ENCODE results near the gene MX2.

MX2 gene

DNA sequence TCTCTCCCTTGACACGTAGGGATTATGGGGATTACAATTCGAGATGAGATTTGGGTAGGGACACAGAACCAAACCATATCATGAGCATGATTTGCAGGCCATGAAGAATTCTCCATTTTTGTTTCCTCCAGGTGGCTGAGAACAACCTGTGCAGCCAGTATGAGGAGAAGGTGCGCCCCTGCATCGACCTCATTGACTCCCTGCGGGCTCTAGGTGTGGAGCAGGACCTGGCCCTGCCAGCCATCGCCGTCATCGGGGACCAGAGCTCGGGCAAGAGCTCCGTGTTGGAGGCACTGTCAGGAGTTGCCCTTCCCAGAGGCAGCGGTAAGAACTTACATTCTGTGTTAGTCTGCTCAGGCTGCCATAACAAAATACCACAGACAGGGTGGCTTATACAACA, 73.9 kb downstream of the MX2 start:
- DNase-seq (ENCODE audit: low spot score): peak; percentile 56

GRCh38 chr21:41437729-41438128, 75.9 kb downstream of the MX2 start:
- peak; percentile 6 for DNase-seq (ENCODE audit: low spot score)

DNA sequence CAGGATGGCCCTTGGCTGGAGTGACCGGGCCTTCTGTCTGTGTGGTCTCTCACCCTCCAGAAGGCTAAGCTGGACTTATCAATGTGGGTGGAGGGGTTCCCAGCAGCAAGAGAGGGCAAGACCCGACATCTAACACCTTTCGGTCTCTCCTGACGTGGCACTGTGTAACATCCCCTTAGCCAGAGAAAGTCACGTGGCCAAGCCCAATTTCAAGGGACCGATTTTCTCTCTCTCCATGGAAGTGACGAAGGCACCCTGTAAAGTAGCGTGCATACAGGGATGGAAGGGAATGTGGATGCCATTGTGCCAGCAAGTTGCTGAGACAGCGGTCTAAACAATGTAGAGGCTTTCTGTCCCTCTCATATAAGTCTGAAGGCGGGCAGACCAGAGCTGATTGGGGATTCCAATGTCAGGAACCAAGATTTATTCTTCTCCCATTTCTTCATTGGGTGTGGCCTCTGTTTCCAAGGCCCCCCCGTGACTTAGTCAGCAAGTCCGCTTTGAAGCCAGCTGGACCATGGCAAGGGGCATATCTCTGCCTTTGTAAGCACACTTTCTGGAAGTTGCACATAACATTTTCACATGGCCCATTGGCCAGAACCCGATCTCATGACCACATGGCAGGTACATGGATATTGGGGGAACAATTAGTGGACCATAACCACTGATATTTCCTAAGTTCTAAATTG, 76.7 kb downstream of the MX2 start:
- peak; percentile 9 for DNase-seq (ENCODE audit: low spot score)

DNA sequence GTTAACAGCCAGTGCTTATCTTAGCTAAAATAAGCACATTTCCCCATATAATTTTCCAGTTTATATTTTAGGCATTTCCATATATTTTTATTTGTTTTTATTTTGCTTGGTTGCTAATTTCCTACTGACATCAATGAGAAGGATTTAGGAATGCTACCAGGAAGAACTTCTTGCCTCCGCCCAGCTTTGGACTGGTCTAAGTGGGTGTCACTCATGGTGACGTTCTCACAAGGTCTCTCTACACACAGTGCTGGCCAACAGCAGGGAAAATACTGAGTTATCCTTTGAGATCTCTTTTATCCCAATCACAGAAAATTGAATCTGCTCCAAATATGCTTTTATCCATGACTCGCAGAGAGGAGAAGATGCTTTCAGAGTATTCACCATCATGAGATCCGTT, 77.4 kb downstream of the MX2 start:
- DNase-seq (ENCODE audit: low spot score): no peak

DNA sequence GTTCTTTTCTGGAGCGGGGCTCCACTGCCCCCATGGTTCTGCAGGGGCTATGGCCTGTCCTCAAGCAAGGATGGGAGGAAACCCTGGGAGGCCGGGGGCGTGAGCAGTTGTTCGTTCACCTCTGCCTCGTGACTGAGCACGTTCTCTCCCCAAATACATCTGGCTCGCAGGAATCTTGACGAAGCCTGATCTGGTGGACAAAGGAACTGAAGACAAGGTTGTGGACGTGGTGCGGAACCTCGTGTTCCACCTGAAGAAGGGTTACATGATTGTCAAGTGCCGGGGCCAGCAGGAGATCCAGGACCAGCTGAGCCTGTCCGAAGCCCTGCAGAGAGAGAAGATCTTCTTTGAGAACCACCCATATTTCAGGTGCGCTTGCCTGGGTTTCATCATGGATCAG, 79.7 kb downstream of the MX2 start:
- DNase-seq (ENCODE audit: low spot score): no peak

GRCh38 chr21:41442481-41443186, 80.8 kb downstream of the MX2 start:
- no peak for DNase-seq (ENCODE audit: low spot score)

DNA sequence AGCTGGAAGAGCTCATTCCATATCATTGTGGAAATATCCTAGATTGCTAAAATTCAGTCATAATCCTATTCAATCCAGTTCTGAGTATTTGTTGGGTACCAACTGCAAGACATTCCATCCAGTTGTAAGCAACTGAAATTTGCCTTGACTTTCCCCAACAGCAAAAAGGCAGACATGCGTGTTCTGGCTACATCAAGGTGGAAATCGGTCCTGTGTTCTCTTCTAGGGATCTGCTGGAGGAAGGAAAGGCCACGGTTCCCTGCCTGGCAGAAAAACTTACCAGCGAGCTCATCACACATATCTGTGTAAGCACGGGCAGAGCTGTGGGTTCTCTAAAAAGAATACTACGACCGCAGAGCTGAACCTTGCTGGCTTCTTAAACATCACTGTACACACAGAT, 81.7 kb downstream of the MX2 start:
- DNase-seq (ENCODE audit: low spot score): no peak

- no peak for DNase-seq (ENCODE audit: low spot score)
These were observed 83.1 kb downstream of the MX2 start for GRCh38 chr21:41444703-41445464.

DNA sequence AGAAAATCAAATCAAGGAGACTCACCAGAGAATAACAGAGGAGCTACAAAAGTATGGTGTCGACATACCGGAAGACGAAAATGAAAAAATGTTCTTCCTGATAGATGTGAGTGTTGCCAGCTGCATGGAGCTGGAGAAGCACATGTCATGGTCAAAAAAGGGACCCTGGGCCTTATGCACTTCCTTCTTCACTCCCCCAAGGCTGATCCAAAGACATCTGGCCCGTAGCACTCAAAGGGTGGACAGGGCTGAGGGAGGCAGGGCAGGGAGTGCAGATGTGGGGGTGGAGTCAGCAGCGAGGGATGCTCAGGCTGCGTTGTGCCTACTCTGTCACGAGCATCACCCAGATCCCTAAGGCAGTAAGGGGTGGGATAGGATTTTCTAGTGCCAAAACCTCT, 83.6 kb downstream of the MX2 start:
- no peak for DNase-seq (ENCODE audit: low spot score)

GRCh38 chr21:41446586-41446985, 84.8 kb downstream of the MX2 start:
- no peak for DNase-seq (ENCODE audit: low spot score)

GRCh38 chr21:41447356-41447755, 85.5 kb downstream of the MX2 start:
- no peak for DNase-seq (ENCODE audit: low spot score)

GRCh38 chr21:41449613-41450012, 87.8 kb downstream of the MX2 start:
- DNase-seq (ENCODE audit: low spot score): no peak

DNA sequence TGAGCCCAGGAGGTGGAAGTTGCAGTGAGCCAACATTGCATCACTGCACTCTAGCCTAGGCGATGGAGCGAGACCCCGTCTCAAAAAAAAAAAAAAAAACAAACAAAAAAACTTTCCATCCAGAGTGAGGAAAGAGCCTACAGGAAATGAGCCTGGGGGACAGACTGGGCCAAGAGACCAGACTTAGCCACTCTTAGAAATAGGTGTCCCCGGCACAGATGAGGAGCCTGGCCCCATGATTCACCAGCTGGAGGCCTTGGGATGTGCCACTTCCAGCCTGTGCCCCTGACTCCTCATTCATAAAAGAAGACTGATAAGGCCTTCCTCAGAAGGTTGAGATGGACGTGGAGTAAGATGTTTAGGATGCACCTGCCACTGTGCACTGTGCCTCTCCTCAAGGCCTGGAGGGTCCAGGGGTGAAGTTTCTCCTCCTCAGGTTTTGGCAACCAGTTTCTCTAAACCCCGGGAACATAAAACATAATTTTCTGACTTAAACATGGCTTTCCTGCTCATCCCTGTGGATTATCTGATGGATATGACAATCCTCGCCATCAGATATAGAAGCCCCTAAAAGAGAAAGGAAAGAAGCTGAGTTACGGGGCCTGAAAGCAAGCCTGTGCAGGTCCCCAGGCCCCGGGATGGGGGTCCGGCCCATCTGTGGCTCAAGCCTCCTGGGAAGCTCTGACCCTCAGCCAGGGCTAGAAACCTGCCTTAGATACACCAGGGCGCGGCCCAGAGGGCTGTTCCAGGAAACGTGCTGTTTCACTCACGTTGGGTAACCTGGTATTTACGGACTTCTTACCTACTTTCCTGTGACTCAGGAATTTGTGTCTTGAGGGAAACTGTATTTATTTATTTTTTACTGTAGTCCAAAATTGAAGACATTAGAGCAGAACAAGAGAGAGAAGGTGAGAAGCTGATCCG, 90.2 kb downstream of the MX2 start:
- DNase-seq (ENCODE audit: low spot score): no peak

DNA sequence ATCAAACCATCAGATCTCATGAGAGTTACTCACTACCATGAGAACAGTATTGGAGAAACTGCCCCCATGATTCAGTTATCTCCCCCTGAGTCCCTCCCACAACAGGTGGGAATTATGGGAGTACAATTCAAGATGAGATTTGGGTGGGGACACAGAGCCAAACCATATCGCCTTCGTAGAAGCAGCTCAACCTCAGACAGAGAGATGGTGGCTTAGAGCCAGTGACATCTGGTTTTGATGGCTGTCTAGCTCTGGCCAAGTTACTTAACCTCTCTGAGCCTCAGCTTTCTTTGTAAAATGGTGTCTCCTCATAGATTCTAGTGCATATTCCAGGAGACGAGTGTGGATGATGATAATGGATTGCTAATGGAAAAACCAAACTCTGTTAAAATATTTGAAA, 91.4 kb downstream of the MX2 start:
- no peak for DNase-seq (ENCODE audit: low spot score)

DNA sequence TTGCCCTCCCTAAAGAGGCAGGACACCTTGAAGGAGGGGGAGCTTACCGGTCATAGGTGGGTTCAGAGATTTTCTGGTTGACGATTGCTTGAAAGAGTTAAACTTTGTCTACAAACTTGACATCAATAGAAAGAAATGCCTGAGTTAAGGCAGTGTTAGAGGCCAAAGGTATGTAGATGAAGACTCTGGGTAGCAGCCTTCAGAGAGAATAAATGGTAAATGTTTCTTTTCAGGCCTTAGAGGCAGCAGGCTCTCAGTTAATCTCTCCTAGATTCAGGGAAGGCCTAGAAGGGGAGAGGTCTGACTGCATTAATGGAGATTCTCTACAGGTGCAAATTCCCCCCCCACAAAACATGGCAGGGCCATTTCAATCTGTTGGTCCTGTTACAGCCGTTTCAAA, 91.9 kb downstream of the MX2 start:
- no peak for DNase-seq (ENCODE audit: low spot score)

DNA sequence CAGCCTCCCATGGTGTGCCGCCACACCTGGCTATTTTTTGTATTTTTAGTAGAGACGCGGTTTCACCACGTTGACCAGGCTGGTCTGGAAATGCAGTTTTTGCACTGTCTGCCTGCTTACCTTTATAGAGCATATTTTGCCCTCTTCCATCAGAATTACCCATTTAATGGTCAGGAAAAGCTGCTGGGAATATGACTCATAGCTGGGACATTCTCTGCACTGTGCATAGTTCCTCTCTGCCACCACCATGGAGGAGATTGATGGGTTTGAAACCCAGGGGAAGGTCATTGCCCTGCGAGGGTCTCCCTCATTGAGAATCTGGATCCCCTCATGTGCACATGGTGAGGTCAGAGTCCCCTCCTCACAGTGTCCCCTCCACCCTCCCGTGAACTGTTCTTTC, 96.3 kb downstream of the MX2 start:
- no peak for DNase-seq (ENCODE audit: low spot score)

DNA sequence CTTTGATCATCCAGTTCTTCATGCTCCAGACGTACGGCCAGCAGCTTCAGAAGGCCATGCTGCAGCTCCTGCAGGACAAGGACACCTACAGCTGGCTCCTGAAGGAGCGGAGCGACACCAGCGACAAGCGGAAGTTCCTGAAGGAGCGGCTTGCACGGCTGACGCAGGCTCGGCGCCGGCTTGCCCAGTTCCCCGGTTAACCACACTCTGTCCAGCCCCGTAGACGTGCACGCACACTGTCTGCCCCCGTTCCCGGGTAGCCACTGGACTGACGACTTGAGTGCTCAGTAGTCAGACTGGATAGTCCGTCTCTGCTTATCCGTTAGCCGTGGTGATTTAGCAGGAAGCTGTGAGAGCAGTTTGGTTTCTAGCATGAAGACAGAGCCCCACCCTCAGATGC, 96.7 kb downstream of the MX2 start:
- no peak for DNase-seq (ENCODE audit: low spot score)
